SK-N-SH treated with all-trans-retinoic acid at 6 μM for 48 hours (cell line): ENCODE data around the gene AMFR.
A peak's percentile ranks its signal among the peaks of the same experiment; 100 is the strongest.

Experiments
- ATAC-seq: fragments of 200-7000 bp; cut with Tn5 transposase; 3 replicates; pipeline ENCODE4 v1.9.1; 2020; ENCODE audit warnings: mild to moderate bottlenecking, moderate library complexity
- ARNTL ChIP-seq: fragments of 450-650 bp; formaldehyde crosslinking; IDR thresholded peaks from 2 replicates; pipeline ENCODE4 v1.5.0; 2020; ENCODE audit warnings: low read depth, mild to moderate bottlenecking, moderate library complexity, borderline replicate concordance
- BACH2 ChIP-seq: fragments of 250-450 bp; sonication (Bioruptor Pico); IDR thresholded peaks from 2 replicates; pipeline ENCODE4 v1.9.0; 2021; ENCODE audit warnings: mild to moderate bottlenecking, borderline replicate concordance
- CREB5 ChIP-seq: fragments of 250-450 bp; sonication (Bioruptor Pico); IDR thresholded peaks from 2 replicates; pipeline ENCODE4 v1.5.1; 2020; ENCODE audit warnings: low read depth, mild to moderate bottlenecking, moderate library complexity
- CSDC2 ChIP-seq: fragments of 250-450 bp; sonication (Bioruptor Pico); IDR thresholded peaks from 2 replicates; pipeline ENCODE4 v1.5.0; 2020; ENCODE audit warnings: mild to moderate bottlenecking, moderate library complexity
- CSRNP3 ChIP-seq: fragments of 250-450 bp; sonication (Bioruptor Pico); IDR thresholded peaks from 2 replicates; pipeline ENCODE4 v1.5.1; 2021; ENCODE audit warnings: mild to moderate bottlenecking, moderate library complexity
- ESRRG ChIP-seq: fragments of 250-450 bp; sonication (Bioruptor Pico); IDR thresholded peaks from 2 replicates; pipeline ENCODE4 v1.6.1; 2021; ENCODE audit warnings: mild to moderate bottlenecking
- GLIS3 ChIP-seq: fragments of 250-450 bp; sonication (Bioruptor Pico); IDR thresholded peaks from 2 replicates; pipeline ENCODE4 v1.5.0; 2020; ENCODE audit warnings: mild to moderate bottlenecking, moderate library complexity
- POU6F1 ChIP-seq: fragments of 250-450 bp; sonication (Bioruptor Pico); IDR thresholded peaks from 2 replicates; pipeline ENCODE4 v1.8.0; 2021; ENCODE audit warnings: low read depth, mild to moderate bottlenecking, moderate library complexity, borderline replicate concordance
- TOX ChIP-seq: fragments of 250-450 bp; sonication (Bioruptor Pico); IDR thresholded peaks from 2 replicates; pipeline ENCODE4 v1.8.0; 2021; ENCODE audit warnings: mild to moderate bottlenecking, moderate library complexity, borderline replicate concordance
- TSHZ2 ChIP-seq: fragments of 250-450 bp; sonication (Bioruptor Pico); IDR thresholded peaks from 2 replicates; pipeline ENCODE4 v1.5.0; 2020; ENCODE audit warnings: mild to moderate bottlenecking, moderate library complexity
- ZC3H10 ChIP-seq: fragments of 250-450 bp; sonication (Bioruptor Pico); IDR thresholded peaks from 2 replicates; pipeline ENCODE4 v1.5.1; 2021; ENCODE audit warnings: mild to moderate bottlenecking, moderate library complexity
- ZFP3 ChIP-seq: fragments of 250-450 bp; sonication (Bioruptor Pico); IDR thresholded peaks from 2 replicates; pipeline ENCODE4 v1.5.0; 2020; ENCODE audit warnings: mild to moderate bottlenecking, moderate library complexity
- ZFP30 ChIP-seq: fragments of 450-650 bp; formaldehyde crosslinking; IDR thresholded peaks from 2 replicates; pipeline ENCODE4 v1.5.0; 2022; ENCODE audit warnings: mild to moderate bottlenecking, moderate library complexity
- ZNF565 ChIP-seq: fragments of 450-650 bp; formaldehyde crosslinking; conservative IDR thresholded peaks from 2 replicates; pipeline ENCODE4 v1.5.0; 2020; ENCODE audit warnings: low read depth, mild to moderate bottlenecking, moderate library complexity

The AMFR gene

GRCh38 chr16:56319376-56319775 lies 106.0 kb downstream of the AMFR start:
- TF ChIP-seq CSDC2 (no peak), CSRNP3 (CRISPR knock-in tag) (no peak), ZNF565 (CRISPR knock-in tag) (no peak), CREB5 (no peak), TSHZ2 (CRISPR knock-in tag) (no peak), ZFP3 (no peak), ARNTL (CRISPR knock-in tag) (no peak)
- ATAC-seq: no peak

- TF ChIP-seq ZFP30 (CRISPR knock-in tag) (no peak), ZFP3 (no peak), POU6F1 (CRISPR knock-in tag) (no peak), ESRRG (CRISPR knock-in tag) (no peak), ARNTL (CRISPR knock-in tag) (no peak), BACH2 (CRISPR knock-in tag) (no peak), ZC3H10 (CRISPR knock-in tag) (no peak)
- TF ChIP-seq, all 23 proteins: peak for 0
- no peak for ATAC-seq
Observed at GRCh38 chr16:56318827-56319140, 106.6 kb downstream of the AMFR start.

GRCh38 chr16:56317998-56318826 lies 107.1 kb downstream of the AMFR start:
- TF ChIP-seq TSHZ2 (CRISPR knock-in tag): no peak
- TF ChIP-seq TOX: no peak
- TF ChIP-seq CREB5: no peak
- TF ChIP-seq BACH2 (CRISPR knock-in tag): no peak
- TF ChIP-seq, all 23 proteins: peak for 0
- ATAC-seq: peak; percentile 99

- ATAC-seq: no peak
- TF ChIP-seq ZFP3 (no peak), POU6F1 (CRISPR knock-in tag) (no peak), GLIS3 (CRISPR knock-in tag) (no peak)
Observed at GRCh38 chr16:56316545-56316944, 108.8 kb downstream of the AMFR start.
